SK-N-DZ (cell line): ENCODE data around the gene UBE2D2.

Experiments
- DNase-seq: peaks from one replicate; pipeline ENCODE4 v3.0.0-alpha.2; 2015; ENCODE audit warnings: low spot score
- small RNA-seq, 2 experiments: library from RNA; depleted of rRNA; stranded (forward); fragments of <200 nt; gene quantifications; one replicate each; pipeline ENCODE3, GENCODE V24; 2014

Gene UBE2D2

DNA sequence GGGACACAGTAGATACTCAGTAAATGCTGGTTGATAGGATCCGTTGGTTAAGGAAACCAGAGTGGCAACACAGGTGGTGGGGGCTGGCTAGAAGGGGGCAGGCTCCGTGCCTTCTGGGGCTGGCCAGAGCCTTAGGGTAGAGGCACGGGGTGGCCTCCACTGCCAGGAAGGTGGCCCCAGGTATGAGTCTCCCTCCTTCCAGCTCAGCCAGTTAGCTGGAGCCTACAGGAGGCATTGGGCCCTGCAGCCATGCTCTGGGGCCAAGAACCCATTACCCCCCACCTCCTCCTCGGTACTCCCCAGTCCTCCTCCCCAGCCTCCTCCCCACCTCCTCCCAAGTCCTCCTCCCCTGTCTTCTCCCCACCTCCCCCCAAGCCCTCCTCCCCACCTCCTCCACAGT is 114.7 kb downstream of the UBE2D2 start:
- no peak for DNase-seq

DNA sequence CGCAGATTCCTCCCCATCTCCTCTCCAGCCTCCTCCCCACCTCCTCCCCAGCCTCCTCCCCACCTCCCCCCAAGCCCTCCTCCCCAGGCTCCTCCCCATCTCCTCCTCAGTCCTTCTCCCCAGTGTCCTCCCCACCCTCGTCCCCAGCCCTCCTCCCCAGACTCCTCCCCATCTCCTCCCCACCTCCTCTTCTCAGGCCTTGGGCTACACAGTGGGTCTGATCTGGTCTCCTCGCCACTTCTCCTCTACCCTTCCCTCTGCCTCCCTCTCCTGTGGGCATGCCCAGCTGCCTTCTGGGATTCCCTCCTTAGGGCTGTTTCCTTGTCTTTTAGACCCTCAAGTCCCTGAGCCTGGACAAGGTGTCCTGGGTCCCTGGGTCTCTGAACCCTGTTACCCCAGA is 115.3 kb downstream of the UBE2D2 start:
- DNase-seq = no peak

DNA sequence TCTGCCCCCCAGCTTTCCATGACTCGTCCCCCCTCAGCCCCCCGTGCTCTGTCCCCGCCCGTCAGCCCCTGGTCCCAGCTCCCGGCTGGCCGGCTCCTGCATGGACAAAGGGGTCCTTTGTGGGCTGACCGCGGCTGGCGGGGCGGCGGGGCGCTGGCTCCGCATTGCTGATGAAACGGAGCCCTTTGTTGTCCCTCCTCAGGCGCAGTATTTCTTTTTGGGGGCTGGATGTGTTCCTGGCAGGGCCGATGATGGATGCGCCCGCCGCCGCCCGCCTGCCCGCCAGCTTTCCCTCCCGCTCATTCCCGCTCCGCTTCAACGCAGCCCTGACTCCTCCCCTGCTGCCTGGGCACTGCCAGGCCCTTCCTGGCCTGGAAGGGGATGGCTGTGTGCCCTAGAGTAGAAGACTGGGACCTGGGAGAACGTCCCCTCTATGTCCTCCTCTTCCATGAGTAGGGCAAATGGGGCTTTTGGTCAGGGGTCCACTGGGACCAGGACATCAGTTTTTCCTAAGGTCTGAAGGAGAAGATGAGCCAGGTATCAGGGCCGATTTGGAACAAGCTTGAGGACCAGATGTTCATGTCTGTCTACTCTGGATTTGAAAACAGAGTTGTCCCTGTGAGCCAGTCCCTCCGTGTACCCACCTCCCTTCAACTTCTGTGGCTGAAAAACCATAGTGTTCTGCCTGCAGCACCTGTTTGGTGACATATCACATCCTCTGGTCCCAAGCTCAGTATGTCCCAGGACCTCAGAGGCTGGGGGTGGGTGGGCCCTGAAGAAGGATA is 116.0 kb downstream of the UBE2D2 start:
- DNase-seq = no peak

Small RNA genes within 50 kb of the gene (small RNA-seq; reads per million reads assigned to genes)
- 0 reads per million in 2 experiments for gene RF00019
